HepG2 (cell line): ENCODE results near the gene FAM174C. TPM values are rescaled to one million over a fixed set of nuclear protein-coding genes. Genes with fewer than 3 reads are reported as not detected.

Source experiments
- ATRX ChIP-seq: sonication (generic); formaldehyde crosslinking; IDR thresholded peaks from 2 replicates; pipeline ENCODE4 v1.4.0; 2020; ENCODE audit warnings: missing genetic modification reagents, borderline replicate concordance
- HCFC1 ChIP-seq: fragments of 150-350 bp; IDR thresholded peaks from 2 replicates; pipeline ENCODE4 v1.6.1; 2014; ENCODE audit warnings: low read depth, low read length
- HNRNPL ChIP-seq: fragments of 200-400 bp; formaldehyde crosslinking; IDR thresholded peaks from 2 replicates; pipeline ENCODE4 v1.6.1; 2017; ENCODE audit warnings: mild to moderate bottlenecking, low read depth, low read length
- IKZF4 ChIP-seq: sonication (generic); formaldehyde crosslinking; IDR thresholded peaks from 2 replicates; pipeline ENCODE4 v1.5.1; 2020; ENCODE audit warnings: borderline replicate concordance, mild to moderate bottlenecking, low read depth, missing genetic modification reagents; ENCODE audit errors: not compliant biosample characterization
- IRF2 ChIP-seq: IDR thresholded peaks from 2 replicates; pipeline ENCODE4 v1.6.1; 2018; ENCODE audit warnings: missing genetic modification reagents, missing compliant biosample characterization
- NONO ChIP-seq, 2 experiments: fragments of 450-650 bp in 1 of 2; sonication (generic) in 1 of 2; formaldehyde crosslinking in 1 of 2; IDR thresholded peaks in 1 of 2; conservative IDR thresholded peaks in 1 of 2; 2 replicates each; pipeline versions ENCODE4 v1.6.1 to v1.8.0; 2017 to 2022; ENCODE audit warnings: mild to moderate bottlenecking in 1 of 2, missing genetic modification reagents in 1 of 2, moderate library complexity in 1 of 2
- NR2F6 ChIP-seq, 2 experiments: IDR thresholded peaks; 2 replicates each; pipeline ENCODE4 v1.6.1; 2016; ENCODE audit warnings: antibody characterized with exemption in 1 of 2, mild to moderate bottlenecking in 1 of 2
- PHF20 ChIP-seq: sonication (generic); formaldehyde crosslinking; IDR thresholded peaks from 2 replicates; pipeline ENCODE4 v1.5.0; 2020; ENCODE audit warnings: mild to moderate bottlenecking, missing genetic modification reagents
- ZFP82 ChIP-seq: sonication (generic); formaldehyde crosslinking; IDR thresholded peaks from 2 replicates; pipeline ENCODE4 v1.5.1; 2020; ENCODE audit warnings: mild to moderate bottlenecking, missing genetic modification reagents, borderline replicate concordance
- ZNF431 ChIP-seq: sonication (generic); formaldehyde crosslinking; IDR thresholded peaks from 2 replicates; pipeline ENCODE4 v1.9.0; 2022; ENCODE audit warnings: missing genetic modification reagents, low read depth, mild to moderate bottlenecking, borderline replicate concordance
- polyA plus RNA-seq, 8 experiments: library from polyadenylated mRNA; depleted of rRNA in 3 of 8; stranded (reverse) in 7 of 8; unstranded in 1 of 8; fragments of >200 nt; fragmentation: Illumina TruSeq in 4 of 8; extraction: Trizol in 4 of 8; gene quantifications; 2 replicates each; pipeline versions ENCODE4 v1.2.1 to v1.2.3, GENCODE V29; 2011 to 2016; ENCODE audit warnings: low read depth in 4 of 8, missing spikeins in 1 of 8, mixed read lengths in 1 of 8; ENCODE audit not compliant: insufficient read depth in 1 of 8
- total RNA-seq, 5 experiments: library from RNA; depleted of rRNA; stranded (reverse); fragments of >200 nt; fragmentation: Illumina TruSeq; extraction: Trizol; gene quantifications; 2 replicates each; pipeline ENCODE4 v1.2.3, GENCODE V29; 2016; ENCODE audit warnings: low read depth in 1 of 5
- TF ChIP-seq, protein P1 (sequence below): sonication (generic); formaldehyde crosslinking; IDR thresholded peaks from 2 replicates; pipeline ENCODE4 v1.4.0; 2020; ENCODE audit warnings: missing genetic modification reagents
- TF ChIP-seq, protein P2 (sequence below): sonication (generic); formaldehyde crosslinking; IDR thresholded peaks from 2 replicates; pipeline ENCODE4 v1.8.1; 2022; ENCODE audit warnings: low read depth, mild to moderate bottlenecking, missing genetic modification reagents
- TF ChIP-seq, protein P3 (sequence below): sonication (generic); formaldehyde crosslinking; IDR thresholded peaks from 2 replicates; pipeline ENCODE4 v1.4.0; 2020; ENCODE audit warnings: missing genetic modification reagents
- TF ChIP-seq, protein P4 (sequence below): sonication (generic); formaldehyde crosslinking; IDR thresholded peaks from 2 replicates; pipeline ENCODE4 v1.5.1; 2020; ENCODE audit warnings: missing genetic modification reagents, mild to moderate bottlenecking, borderline replicate concordance
- TF ChIP-seq, protein P5 (sequence below): sonication (generic); formaldehyde crosslinking; IDR thresholded peaks from 2 replicates; pipeline ENCODE4 v1.4.0; 2020; ENCODE audit warnings: mild to moderate bottlenecking, missing genetic modification reagents
- TF ChIP-seq, protein P6 (sequence below): IDR thresholded peaks from 2 replicates; pipeline ENCODE4 v1.6.1; 2016; ENCODE audit warnings: missing compliant biosample characterization, missing genetic modification reagents, borderline replicate concordance

The FAM174C gene
- total and polyA plus RNA-seq, 2 of the 13 experiments (the other 11 are each of a cell fraction or from before 2014, with no cell fraction given) = 19.5 to 31.3 TPM

DNA sequence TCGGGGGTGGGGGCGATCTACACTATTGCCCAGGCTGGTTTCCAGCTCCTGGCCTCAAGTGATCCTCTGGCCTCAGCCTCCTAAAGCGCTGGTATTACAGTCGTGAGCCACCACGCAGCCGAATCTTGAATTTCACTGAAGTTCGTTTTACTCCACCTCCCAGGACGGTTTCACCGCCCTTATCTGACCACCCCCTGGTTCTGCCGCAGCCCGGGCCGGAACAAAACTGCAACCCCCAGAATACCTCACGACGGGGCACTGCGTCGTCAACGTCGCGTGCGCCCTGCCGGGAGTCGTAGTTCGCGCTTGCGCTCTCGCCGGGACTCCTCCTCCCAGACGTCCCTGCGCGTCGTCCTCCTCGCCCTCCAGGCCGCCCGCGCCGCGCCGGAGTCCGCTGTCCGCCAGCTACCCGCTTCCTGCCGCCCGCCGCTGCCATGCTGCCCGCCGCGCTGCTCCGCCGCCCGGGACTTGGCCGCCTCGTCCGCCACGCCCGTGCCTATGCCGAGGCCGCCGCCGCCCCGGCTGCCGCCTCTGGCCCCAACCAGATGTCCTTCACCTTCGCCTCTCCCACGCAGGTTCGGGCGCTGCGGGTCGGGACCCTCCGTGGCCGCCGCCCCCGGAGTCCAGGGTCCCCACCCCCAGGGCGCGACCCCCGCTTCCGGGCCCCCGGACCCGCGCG lies 33.8 kb upstream of the FAM174C start, which contains the start of gene ATP5F1D (continued):
- TF ChIP-seq IKZF4 (peak; percentile 80), HCFC1 (peak; percentile 95), ATRX (CRISPR knock-in tag) (no peak), IRF2 (CRISPR knock-in tag) (peak; percentile 94), NONO (IDR thresholded peaks at IDR 0.05) (no peak), NONO (CRISPR knock-in tag; conservative IDR thresholded peaks at IDR 0.05) (0 out of 2 replicates have a peak, but pooled peaks have one; percentile 18), HNRNPL (no peak), PHF20 (0 out of 2 replicates have a peak, but pooled peaks have one; percentile 43), NR2F6 (IDR thresholded peaks at IDR 0.05) (no peak), NR2F6 (CRISPR knock-in tag; IDR thresholded peaks at IDR 0.05) (peak; percentile 68; the same call in 1 of the 2 replicates), ZNF431 (CRISPR knock-in tag) (0 out of 2 replicates have a peak, but pooled peaks have one; percentile 76), ZFP82 (peak; percentile 60; the same call in 1 of the 2 replicates)
- TF ChIP-seq, protein P1, sequence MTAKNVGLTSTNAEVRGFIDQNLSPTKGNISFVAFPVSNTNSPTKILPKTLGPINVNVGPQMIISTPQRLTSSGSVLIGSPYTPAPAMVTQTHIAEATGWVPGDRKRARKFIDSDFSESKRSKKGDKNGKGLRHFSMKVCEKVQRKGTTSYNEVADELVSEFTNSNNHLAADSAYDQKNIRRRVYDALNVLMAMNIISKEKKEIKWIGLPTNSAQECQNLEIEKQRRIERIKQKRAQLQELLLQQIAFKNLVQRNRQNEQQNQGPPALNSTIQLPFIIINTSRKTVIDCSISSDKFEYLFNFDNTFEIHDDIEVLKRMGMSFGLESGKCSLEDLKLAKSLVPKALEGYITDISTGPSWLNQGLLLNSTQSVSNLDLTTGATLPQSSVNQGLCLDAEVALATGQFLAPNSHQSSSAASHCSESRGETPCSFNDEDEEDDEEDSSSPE (CRISPR knock-in tag) = peak; percentile 62
- TF ChIP-seq, protein P2, sequence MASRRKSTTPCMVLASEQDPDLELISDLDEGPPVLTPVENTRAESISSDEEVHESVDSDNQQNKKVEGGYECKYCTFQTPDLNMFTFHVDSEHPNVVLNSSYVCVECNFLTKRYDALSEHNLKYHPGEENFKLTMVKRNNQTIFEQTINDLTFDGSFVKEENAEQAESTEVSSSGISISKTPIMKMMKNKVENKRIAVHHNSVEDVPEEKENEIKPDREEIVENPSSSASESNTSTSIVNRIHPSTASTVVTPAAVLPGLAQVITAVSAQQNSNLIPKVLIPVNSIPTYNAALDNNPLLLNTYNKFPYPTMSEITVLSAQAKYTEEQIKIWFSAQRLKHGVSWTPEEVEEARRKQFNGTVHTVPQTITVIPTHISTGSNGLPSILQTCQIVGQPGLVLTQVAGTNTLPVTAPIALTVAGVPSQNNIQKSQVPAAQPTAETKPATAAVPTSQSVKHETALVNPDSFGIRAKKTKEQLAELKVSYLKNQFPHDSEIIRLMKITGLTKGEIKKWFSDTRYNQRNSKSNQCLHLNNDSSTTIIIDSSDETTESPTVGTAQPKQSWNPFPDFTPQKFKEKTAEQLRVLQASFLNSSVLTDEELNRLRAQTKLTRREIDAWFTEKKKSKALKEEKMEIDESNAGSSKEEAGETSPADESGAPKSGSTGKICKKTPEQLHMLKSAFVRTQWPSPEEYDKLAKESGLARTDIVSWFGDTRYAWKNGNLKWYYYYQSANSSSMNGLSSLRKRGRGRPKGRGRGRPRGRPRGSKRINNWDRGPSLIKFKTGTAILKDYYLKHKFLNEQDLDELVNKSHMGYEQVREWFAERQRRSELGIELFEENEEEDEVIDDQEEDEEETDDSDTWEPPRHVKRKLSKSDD (CRISPR knock-in tag) = peak; percentile 68; the same call in 1 of the 2 replicates
- TF ChIP-seq, protein P3, sequence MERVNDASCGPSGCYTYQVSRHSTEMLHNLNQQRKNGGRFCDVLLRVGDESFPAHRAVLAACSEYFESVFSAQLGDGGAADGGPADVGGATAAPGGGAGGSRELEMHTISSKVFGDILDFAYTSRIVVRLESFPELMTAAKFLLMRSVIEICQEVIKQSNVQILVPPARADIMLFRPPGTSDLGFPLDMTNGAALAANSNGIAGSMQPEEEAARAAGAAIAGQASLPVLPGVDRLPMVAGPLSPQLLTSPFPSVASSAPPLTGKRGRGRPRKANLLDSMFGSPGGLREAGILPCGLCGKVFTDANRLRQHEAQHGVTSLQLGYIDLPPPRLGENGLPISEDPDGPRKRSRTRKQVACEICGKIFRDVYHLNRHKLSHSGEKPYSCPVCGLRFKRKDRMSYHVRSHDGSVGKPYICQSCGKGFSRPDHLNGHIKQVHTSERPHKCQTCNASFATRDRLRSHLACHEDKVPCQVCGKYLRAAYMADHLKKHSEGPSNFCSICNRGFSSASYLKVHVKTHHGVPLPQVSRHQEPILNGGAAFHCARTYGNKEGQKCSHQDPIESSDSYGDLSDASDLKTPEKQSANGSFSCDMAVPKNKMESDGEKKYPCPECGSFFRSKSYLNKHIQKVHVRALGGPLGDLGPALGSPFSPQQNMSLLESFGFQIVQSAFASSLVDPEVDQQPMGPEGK (CRISPR knock-in tag) = peak; percentile 59; the same call in 1 of the 2 replicates
- TF ChIP-seq, protein P4, sequence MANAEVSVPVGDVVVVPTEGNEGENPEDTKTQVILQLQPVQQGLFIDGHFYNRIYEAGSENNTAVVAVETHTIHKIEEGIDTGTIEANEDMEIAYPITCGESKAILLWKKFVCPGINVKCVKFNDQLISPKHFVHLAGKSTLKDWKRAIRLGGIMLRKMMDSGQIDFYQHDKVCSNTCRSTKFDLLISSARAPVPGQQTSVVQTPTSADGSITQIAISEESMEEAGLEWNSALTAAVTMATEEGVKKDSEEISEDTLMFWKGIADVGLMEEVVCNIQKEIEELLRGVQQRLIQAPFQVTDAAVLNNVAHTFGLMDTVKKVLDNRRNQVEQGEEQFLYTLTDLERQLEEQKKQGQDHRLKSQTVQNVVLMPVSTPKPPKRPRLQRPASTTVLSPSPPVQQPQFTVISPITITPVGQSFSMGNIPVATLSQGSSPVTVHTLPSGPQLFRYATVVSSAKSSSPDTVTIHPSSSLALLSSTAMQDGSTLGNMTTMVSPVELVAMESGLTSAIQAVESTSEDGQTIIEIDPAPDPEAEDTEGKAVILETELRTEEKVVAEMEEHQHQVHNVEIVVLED (CRISPR knock-in tag) = peak; percentile 99
- TF ChIP-seq, protein P5, sequence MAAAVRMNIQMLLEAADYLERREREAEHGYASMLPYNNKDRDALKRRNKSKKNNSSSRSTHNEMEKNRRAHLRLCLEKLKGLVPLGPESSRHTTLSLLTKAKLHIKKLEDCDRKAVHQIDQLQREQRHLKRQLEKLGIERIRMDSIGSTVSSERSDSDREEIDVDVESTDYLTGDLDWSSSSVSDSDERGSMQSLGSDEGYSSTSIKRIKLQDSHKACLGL (CRISPR knock-in tag) = peak; percentile 66; the same call in 1 of the 2 replicates
- TF ChIP-seq, protein P6, sequence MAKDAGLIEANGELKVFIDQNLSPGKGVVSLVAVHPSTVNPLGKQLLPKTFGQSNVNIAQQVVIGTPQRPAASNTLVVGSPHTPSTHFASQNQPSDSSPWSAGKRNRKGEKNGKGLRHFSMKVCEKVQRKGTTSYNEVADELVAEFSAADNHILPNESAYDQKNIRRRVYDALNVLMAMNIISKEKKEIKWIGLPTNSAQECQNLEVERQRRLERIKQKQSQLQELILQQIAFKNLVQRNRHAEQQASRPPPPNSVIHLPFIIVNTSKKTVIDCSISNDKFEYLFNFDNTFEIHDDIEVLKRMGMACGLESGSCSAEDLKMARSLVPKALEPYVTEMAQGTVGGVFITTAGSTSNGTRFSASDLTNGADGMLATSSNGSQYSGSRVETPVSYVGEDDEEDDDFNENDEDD (CRISPR knock-in tag) = peak; percentile 61; the same call in 1 of the 2 replicates
